ENCODE data around the gene RASSF10.

- no peak for TF ChIP-seq CTCF (IDR thresholded peaks at IDR 0.05; ENCODE audit: low read depth, low read length)
- no peak for TF ChIP-seq MYC (IDR thresholded peaks at IDR 0.05; ENCODE audit: low read depth, low read length)
- no peak for TF ChIP-seq POLR2A (IDR thresholded peaks at IDR 0.05; ENCODE audit: extremely low read depth, insufficient read length)
These were observed 10.8 kb upstream of the RASSF10 start for GRCh38 chr11:12998336-12998735.
